ENCODE results near the gene PSMD6. TPM values are rescaled to one million over a fixed set of nuclear protein-coding genes. Genes with fewer than 3 reads are reported as not detected.
A peak's percentile ranks its signal among the peaks of the same experiment; 100 is the strongest.

Gene PSMD6
- total and polyA plus RNA-seq, 2 experiments from 2014 or later, result 110 to 184 TPM

DNA sequence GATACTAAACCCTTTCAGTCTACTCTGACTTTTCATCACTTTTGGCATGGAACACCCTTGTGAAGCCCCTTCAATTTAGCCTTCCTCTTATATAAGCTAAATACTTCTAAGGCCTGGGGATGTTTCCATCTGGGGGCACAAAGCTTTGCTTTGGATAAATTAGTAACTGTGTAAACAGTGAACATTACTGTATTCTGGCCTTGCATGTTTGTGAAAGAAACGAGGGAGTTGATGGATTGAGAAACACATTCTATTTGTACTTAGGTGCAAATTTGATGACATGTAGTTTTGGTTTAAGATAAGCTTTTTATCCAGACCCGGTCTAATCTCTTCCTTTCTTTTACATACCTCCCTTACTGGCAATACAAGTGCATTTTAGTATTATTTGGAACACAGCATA, 19.7 kb downstream of the PSMD6 start:
- Histone ChIP-seq H3K9me3 (ENCODE audit: low read depth) (no peaks in the 10 kb centered on the region), H3K27me3 (no peaks in the 10 kb centered on the region), H3K4me3 (no peak overlapping the region), H3K4me1 (ENCODE audit: low read depth) (peaks cover 29% of the 10 kb centered on the region), H3K27ac (no peak overlapping the region), H3K36me3 (peaks cover 23% of the 10 kb centered on the region)
- no peak for DNase-seq (ENCODE audit: low read depth in 1 of 2, low spot score in 1 of 2)
- TF ChIP-seq, protein P1, sequence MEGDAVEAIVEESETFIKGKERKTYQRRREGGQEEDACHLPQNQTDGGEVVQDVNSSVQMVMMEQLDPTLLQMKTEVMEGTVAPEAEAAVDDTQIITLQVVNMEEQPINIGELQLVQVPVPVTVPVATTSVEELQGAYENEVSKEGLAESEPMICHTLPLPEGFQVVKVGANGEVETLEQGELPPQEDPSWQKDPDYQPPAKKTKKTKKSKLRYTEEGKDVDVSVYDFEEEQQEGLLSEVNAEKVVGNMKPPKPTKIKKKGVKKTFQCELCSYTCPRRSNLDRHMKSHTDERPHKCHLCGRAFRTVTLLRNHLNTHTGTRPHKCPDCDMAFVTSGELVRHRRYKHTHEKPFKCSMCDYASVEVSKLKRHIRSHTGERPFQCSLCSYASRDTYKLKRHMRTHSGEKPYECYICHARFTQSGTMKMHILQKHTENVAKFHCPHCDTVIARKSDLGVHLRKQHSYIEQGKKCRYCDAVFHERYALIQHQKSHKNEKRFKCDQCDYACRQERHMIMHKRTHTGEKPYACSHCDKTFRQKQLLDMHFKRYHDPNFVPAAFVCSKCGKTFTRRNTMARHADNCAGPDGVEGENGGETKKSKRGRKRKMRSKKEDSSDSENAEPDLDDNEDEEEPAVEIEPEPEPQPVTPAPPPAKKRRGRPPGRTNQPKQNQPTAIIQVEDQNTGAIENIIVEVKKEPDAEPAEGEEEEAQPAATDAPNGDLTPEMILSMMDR (IDR thresholded peaks at IDR 0.05; ENCODE audit: low read depth, low read length), result no peak

DNA sequence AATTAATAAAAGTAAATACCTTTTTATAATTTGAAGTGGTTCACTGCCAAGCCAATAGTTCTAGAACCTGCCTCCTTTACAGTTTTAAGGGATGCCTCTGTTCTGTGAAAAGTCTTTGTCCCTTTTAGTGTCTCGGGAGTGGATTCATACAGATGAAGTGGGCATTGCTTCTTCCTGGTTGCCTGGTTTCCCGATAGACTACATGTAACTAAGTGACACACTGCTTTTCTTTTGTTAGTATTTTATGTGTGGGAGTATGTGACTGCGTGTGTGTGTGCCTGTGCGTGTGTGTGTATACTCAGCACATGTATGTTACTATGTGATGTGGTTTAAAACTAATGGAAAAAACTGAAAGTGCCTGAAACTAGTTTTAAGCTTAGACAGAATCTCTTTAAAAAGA, 21.1 kb downstream of the PSMD6 start:
- H3K4me3 ChIP-seq, result no peak overlapping the region
- TF ChIP-seq, protein P1 (IDR thresholded peaks at IDR 0.05; ENCODE audit: low read depth, low read length), result no peak

DNA sequence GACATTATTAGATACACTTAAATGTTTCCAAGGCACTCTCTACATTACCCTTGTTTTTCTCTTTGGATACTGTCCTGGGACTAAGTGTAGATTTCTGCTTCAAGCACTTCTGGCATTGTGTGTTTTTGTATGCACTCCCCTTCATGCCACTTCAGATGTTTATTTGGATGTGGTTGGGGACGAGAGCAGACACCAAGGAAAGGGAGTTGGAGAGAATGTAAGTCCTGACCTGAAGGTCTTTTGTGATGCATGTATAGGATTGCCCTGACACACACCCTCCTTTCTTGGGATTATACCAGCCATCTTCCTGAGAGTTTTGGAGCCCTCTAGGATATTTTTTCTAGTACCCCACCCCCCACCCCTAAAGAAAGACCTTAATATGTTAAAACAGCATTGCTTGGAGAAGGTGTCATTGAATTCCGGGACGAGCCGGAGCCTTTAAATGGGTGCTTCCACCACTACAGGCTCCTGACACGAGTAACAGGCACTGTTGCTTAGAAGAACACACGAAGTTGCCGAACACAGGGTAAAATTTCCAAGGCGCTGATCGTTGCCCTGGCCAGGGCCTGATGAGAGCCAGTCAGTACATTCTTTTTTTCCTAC, 22.7 kb downstream of the PSMD6 start:
- peaks cover 29% of the 10 kb centered on the region for H3K4me1 ChIP-seq (ENCODE audit: low read depth)
- no peak overlapping the region for H3K27ac ChIP-seq
- no peaks in the 10 kb centered on the region for H3K27me3 ChIP-seq
- H3K4me3 ChIP-seq, result no peak overlapping the region
- peaks cover 12% of the 10 kb centered on the region for H3K36me3 ChIP-seq
- TF ChIP-seq, protein P1 (IDR thresholded peaks at IDR 0.05; ENCODE audit: low read depth, low read length), result no peak
- DNase-seq (ENCODE audit: low read depth in 1 of 2, low spot score in 1 of 2), result no peak
- H3K9me3 ChIP-seq (ENCODE audit: low read depth), result no peaks in the 10 kb centered on the region

More for the DNA sequence above, 21.1 kb downstream of the PSMD6 start:
- no peak overlapping the region for H3K27ac ChIP-seq
- H3K4me1 ChIP-seq (ENCODE audit: low read depth), result peaks cover 29% of the 10 kb centered on the region
- peaks cover 10% of the 10 kb centered on the region for H3K36me3 ChIP-seq
- no peaks in the 10 kb centered on the region for H3K27me3 ChIP-seq
- DNase-seq (ENCODE audit: low read depth in 1 of 2, low spot score in 1 of 2), result no peak
- no peaks in the 10 kb centered on the region for H3K9me3 ChIP-seq (ENCODE audit: low read depth)

DNA sequence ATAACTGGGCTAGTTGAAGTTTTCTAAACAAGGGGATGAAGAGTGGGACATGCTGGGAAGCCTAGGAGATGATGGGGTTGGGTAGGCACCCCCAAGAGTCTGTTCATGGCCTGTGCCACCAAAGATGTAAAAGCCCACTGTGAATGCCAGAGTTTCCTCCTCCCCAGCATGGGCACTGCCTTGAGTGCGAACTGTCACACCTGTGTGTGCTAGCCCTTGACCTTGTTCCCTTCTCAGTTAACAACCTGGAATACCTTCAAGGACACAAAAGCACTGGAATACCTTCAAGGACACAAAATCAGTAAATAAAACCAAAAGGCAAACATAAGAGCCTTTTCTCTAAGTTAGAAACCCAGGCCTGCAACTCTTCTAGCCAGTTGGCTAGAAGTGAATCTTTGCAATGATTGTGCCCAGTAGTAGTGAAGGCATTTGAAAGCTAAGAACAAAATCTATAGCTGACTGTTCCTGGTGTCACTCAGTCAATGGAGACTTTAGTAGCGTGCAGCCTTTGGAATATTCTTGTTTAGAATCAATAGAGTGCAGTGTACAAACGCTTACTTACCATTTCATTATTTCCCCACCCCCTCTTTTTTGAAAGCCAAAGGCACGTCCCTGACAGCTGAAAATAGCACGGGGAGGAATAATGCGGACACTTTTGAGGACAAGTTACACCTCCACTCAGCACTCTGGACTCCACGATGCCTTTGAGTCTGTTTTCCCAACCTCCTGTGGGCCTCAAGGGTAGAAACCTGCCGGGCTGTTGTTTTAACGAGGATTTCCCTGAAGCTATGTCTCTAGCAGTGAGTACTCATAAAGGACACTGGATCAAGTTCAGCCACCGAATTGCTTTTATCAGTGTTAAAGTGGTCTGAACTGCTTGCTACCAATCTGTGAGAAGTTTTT, 24.2 kb downstream of the PSMD6 start:
- H3K36me3 ChIP-seq, result peaks cover 17% of the 10 kb centered on the region
- DNase-seq (ENCODE audit: low read depth in 1 of 2, low spot score in 1 of 2), result peak in 1 of 2 donors; percentile 41

DNA sequence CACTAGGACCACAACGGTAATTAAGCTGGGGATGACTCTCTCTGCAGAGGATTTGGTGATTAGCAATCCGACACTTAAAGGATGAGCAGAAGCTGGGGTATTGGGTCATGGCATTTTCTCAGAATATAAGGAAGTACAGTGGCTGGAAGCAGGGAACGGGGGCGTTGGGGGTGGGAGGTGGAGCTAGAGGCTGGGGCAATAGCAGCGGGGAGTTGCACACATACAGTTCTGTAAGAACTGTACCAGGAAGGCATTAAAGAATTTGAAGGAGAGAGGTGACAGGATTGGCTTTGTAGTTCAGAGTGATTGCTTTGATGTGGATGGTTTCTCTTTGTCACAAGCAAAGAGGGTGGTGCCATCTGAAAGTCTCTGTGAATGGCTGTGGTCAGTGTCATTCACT, 28.2 kb downstream of the PSMD6 start:
- no peaks in the 10 kb centered on the region for H3K9me3 ChIP-seq (ENCODE audit: low read depth)
- peaks cover 12% of the 10 kb centered on the region for H3K4me1 ChIP-seq (ENCODE audit: low read depth)
- H3K4me3 ChIP-seq, result no peak overlapping the region
- H3K27me3 ChIP-seq, result no peaks in the 10 kb centered on the region
- TF ChIP-seq, protein P1 (IDR thresholded peaks at IDR 0.05; ENCODE audit: low read depth, low read length), result no peak
- no peak for DNase-seq (ENCODE audit: low read depth in 1 of 2, low spot score in 1 of 2)
- no peak overlapping the region for H3K27ac ChIP-seq
- peaks cover 25% of the 10 kb centered on the region for H3K36me3 ChIP-seq

More for the DNA sequence above, 24.2 kb downstream of the PSMD6 start:
- Histone ChIP-seq H3K4me3 (no peak overlapping the region), H3K4me1 (ENCODE audit: low read depth) (peaks cover 29% of the 10 kb centered on the region), H3K27me3 (no peaks in the 10 kb centered on the region), H3K9me3 (ENCODE audit: low read depth) (no peaks in the 10 kb centered on the region), H3K27ac (peak overlapping the region; percentile 61)
- TF ChIP-seq, protein P1 (IDR thresholded peaks at IDR 0.05; ENCODE audit: low read depth, low read length), result no peak

Measured in cardiac muscle cell (in vitro differentiated cells and primary cell).